DMS53 treated with DMSO at 0.1 percent for 48 hours (cell line): Measurements from ENCODE around the gene ADAMTS14.

Experiments used
- DNase-seq: peaks from one replicate; lab custom pipeline; 2025; ENCODE audit not compliant: unreplicated experiment; lab: John Stamatoyannopoulos, UW

ADAMTS14 gene

GRCh38 chr10:70690589-70690988, 18.3 kb downstream of the ADAMTS14 start:
- no peak for DNase-seq

DNA sequence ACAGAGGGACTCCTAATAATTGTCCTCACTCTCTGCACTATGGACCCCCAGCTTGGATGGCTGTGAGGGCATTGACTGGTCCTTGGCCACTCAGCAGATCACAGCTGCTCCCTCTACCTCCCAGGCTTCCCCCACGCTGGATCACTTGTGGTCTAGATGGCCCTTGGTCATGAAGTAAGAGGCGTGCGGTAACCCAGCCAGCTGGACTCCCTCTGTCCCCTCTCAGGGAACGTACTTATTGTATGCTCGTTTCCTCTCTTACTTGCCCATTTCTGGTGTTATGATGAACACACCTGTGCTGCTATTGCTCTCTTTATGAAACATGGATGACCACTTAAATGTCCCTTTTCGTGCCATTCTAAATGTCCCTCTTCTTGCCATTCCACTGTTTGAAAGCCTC, 19.3 kb downstream of the ADAMTS14 start:
- DNase-seq = no peak

DNA sequence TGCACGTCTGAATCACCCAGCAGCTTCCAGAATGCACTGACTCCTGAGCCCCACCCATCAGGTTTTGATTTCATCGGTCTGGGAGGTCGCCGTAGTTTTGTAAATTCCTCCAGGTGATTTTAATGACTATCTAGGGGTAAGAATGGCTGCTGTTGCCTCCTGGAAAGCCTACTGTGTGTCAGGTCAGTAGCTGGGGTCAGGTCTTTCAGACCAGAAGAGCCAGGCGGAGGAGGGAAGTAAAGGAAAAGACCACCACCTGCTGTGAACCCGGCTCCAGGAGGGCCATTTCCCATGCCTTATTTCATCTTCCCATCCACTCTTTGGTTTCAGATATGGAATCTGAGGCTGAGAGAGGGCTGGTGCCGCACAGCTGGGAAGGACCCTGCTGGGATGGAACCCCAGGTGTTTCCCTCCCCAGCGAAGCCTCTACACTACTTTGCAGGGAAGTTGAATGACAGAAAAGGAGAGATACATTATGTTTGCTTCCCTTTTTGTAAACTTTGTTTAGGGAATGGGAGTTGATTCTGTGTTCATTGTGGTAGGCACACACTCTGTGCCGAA, 19.8 kb downstream of the ADAMTS14 start:
- no peak for DNase-seq

- DNase-seq = no peak
Measured at GRCh38 chr10:70693619-70694335, 21.5 kb downstream of the ADAMTS14 start.

DNA sequence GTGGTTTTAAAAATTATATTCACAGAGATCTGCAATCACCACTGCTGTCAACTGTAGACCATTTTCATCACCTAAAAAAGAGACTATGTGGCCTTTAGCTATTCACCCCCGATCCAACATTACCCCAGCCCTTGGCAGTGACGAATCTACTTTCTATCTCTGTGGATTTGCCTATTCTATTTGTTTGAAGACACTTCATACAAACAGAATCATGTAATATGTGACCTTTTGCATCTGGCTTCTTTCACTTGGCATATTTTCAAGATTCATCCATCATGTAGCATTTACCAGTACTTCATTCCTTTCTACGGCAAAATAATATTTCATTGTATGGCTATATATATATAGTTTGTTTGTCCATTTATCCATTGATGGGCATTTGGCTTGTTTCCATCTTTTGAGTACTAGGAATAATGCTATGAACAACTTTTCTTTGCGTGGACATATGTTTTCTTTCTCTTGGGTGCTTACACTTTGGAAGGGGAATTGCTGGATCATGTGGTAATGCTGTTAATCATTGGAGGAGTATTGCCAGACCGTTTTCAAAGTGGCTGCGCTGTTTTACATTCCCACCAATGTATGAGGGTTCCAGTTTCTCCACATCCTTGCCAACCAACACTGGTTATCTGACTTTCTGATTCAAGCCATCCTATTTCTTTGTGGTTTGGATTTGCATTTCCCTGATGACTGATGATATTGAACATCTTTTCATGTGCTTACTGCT, 22.3 kb downstream of the ADAMTS14 start:
- no peak for DNase-seq

DNA sequence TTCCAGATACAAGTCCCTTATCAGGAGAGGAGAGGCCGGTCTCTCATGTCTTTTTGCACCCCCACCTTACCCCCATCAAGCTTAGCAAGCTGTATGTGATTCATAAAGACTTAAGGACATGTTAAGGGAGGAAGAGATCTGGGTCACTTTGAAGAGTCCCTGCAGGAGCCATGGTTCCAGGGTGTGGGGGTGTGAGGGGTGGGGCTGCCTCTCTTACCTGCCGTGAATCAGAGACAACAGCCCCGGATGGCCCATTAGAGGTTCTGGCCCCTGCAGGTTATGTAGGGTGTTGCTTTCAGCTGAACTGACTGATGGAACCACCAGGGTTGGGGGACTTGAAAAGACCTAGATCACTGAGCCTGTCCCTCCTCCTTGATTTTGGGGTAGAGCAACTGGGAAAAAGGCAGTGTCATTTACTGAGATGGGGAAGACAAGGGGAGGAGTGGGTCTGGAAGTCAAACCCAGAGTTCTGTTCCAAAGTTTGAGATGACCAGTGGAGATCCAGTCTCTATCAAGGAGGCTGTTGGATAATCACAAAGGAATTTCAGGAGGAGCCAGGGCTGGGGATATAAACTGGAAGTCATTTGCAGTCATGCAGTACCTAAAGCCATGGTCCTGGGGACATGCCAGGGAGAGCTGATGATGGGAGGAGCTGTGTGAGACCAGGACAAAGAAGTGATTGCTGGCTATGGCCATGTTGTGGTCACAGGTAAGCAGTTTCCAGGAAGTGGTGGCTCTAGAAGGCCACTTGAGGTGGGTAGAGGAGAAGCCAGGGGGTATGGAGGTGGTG, 23.1 kb downstream of the ADAMTS14 start:
- DNase-seq = no peak

DNA sequence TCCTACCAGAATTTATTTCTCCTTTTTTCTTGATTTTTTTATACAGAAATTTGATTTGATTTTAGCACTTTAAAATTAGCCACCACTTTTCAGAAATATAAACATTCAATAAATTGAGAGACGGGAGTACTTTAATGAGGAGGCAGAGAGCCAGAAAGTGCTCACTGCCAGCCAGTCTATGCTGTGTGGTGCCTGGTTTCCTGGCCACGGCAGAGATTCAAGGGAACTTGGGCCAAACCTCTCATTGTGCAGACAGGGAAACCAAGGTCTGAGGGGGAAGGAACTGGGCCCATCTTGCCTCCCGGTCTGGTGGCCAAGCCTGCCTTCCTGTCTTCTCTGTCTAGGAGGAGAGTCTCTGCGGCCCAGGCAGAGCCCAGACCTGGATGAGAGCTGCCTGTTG, 25.9 kb downstream of the ADAMTS14 start:
- DNase-seq = no peak

DNA sequence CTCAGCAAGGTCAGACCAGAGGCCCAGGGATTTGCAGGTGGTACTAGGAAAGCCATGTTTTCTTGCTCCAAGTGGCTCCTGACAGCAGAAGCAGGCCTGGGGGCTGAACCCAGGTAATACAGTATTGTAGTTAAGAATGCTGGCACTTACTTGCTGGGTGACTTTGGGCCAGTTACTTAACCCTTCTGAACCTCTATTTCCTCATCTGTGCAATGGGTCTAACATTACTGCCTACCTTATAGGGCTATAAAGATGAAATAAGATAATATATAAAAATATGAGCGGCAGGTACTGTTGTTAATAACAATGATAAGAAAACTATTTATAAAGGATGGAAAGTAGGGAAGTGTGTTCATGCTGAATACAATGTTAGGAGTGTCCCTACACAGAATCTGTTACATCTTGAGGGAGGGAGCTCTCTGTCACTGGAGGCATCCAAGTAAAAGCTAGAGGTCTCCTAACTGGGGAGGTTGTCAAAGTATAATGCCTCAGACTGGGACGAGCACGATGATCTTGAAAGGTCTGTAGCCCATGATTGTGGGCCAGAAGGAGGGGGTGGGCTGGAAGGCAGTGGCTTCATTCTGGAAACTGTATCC, 26.9 kb downstream of the ADAMTS14 start:
- no peak for DNase-seq

DNA sequence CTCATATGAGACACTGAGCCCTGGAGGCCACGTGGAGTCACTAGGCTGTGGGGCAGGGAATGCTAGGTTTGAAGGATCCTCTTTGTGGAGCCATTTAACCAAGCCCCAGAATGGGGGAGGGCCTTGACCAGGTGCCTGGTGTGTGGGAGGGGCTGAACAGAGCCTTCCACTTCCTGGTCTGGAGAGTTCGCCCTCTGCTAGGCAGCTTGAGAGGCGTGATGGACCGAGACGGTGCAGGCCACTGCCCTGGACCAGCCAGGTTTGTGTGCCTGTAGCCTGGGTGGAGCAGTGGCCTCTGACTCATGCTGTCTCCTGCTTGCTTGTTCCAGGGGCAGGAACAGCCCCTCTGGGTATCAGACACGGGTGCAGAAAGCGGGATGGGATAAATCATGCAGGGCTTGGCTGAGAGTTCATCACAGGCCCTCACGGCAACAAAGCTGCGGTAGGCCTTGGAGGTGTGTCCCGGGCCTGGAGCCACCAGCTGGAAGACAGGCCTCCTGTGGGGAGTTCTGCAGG, 27.4 kb downstream of the ADAMTS14 start:
- no peak for DNase-seq

- DNase-seq = no peak
Measured at GRCh38 chr10:70702190-70702763, 30.0 kb downstream of the ADAMTS14 start.

DNA sequence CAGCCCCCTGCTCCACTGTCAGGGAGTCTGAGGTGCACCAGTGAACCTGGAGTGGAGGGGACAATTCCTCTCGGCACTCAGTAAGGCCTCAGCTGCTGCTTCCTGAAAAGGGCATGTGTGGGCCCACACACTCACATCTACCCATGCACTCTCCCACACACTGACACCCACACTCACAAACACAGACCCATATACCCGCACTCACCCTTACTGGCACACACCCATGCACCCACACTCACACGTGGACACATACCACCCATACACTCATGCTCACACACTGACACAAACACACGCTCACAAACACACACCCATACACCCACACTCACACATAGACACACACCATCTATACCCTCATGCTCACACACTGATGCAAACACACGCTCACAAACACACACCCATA, 31.9 kb downstream of the ADAMTS14 start:
- no peak for DNase-seq

GRCh38 chr10:70705121-70705861, 33.0 kb downstream of the ADAMTS14 start:
- no peak for DNase-seq

GRCh38 chr10:70711177-70711576, 38.9 kb downstream of the ADAMTS14 start:
- DNase-seq = no peak

GRCh38 chr10:70711911-70712310, 39.6 kb downstream of the ADAMTS14 start:
- DNase-seq = no peak

DNA sequence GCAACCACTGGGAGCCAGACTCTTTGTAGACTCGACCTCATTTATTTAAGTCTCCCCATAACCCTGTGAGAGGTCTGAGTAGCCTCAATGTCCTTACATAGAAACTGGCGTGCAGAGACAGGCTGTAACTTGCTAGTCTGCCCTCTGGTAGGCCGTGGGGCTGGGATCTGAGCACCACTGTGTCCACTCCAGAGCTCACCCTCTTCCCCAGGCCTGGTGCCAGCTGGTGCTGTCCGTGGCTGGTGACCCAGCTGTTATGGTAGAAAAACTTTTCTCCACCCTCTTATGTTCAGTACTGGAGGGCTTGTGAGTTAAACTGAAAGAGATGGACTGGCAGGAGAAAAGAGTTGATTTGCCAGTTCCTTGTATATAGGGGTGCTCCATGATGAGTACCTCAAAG, 41.9 kb downstream of the ADAMTS14 start:
- no peak for DNase-seq

DNA sequence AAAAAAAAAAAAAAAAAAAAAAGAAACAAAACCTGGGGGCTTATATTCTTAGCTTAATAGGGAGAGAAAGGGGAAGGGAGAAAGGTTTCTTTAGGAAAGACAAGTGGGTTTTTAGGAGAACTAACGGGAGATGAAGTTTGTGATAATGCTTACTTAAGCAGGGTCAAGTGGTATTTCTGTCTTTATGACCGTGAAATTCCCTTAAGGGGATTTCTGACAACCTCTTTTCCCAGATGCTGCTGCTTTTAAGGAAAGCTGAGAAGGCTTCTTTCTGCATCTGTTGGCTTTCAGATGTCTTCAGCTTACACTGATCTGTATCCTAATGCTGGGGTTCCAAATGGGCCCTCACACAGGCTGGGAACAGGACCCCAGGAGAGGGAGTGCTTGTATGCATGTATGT, 42.6 kb downstream of the ADAMTS14 start:
- no peak for DNase-seq

DNA sequence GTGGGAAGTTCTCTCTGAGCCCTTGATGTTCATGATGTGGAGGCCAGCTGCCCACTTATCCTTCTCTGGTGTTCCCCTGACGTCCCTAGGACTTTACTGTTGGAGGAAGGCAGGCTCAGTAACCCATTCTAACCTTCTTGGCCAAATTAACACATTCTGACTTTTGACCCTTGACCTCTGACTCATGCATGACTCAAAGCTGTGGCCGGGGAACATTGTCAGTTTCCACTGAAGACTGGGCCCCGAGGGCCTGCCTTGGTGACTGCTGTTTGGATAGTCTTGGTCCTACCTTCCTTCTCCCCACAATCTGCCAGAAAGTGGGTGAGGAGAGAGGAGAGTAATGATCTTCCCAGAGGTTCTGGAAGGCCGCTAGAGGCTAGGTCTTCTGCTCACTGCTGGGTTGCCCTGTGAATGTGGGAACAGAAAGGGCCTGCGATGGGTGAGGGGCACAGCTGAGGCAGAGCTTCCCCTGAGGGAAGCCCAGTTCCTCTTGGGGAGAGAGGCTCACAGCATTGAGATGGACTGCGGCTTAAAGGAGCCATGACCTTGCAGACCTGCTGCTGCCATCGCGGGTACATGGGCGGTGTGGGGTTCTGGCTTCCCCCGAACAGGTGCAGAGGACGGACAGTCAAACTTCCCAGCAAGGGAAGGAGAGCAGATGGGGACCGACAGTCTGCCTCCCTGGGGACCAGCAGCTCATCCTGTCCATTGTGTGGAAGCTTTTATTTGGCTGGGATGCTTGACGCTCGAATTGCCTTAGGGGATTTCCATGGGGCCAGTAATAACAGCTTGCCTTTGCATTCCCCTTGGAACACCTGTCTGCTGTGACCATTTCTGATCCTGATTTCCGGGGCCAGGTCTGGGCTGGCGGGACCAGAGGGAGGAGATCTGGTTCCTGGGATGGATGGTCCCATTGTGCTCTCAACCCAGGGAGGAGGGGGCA, 43.8 kb downstream of the ADAMTS14 start:
- no peak for DNase-seq

DNA sequence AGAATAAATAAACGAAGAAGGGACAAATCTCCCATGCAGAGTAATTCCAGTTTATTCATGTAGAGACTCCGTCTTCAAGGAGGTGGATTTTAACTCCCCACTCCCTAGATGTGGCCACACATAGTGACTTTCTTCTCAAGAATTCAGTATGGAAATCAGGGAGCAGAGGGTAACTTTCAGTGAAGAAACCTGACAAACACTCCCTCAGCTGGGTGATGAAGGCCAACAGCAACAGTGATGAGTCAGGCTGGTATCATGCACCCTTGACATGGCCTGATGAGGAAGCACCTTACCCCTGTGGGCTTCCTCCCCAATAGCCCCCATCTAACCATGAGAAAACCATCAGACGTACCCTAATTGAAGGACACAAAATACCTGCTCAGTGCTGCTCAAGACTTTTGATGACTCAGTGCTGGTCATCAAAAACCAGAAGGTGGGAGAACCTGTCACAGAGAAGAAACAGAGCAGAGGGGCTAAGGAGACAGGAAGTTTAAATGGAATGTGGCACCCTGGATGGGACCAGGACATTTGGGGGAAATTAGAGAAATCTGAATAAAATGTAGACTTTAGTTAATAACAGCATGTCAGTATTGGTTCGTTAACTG, 50.6 kb downstream of the ADAMTS14 start:
- no peak for DNase-seq
